Fibroblast of skin of scalp (primary cell): ENCODE data around the gene ZNF773. TPM values are rescaled to one million over a fixed set of nuclear protein-coding genes. Genes with fewer than 3 reads are reported as not detected.
A peak's percentile ranks its signal among the peaks of the same experiment; 100 is the strongest.
"Not testable (repeated sequence)": the region's sequence is repeated elsewhere in the genome, so short reads cannot be mapped to it uniquely, and the experiment has no call there.

Experiments used
- DNase-seq: peaks from one replicate; pipeline ENCODE4 v3.0.0-alpha.2; 2013
- polyA plus RNA-seq, 2 experiments: library from polyadenylated mRNA; unstranded; fragments of 120-200 nt; gene quantifications; one replicate each; pipeline ENCODE4 v1.2.1, GENCODE V29; 2013; ENCODE audit not compliant: insufficient read length in 2 of 2

The ZNF773 gene
- polyA plus RNA-seq (2013, experiment 1 of 2; ENCODE audit: insufficient read length), result 8.5 TPM
- polyA plus RNA-seq (2013, experiment 2 of 2; ENCODE audit: insufficient read length), result 8.7 TPM

GRCh38 chr19:57499680-57500395 is at the start of gene ZNF773:
ZNF773 (plus strand) TSS chr19:57499938; CDS start chr19:57500081, 143 bp downstream.
- peak; percentile 96 for DNase-seq

- no peak for DNase-seq
These were observed 47.4 kb upstream of the ZNF773 start for GRCh38 chr19:57452307-57452706.

- peak; percentile 23 for DNase-seq
These were observed 33.9 kb upstream of the ZNF773 start for GRCh38 chr19:57465680-57466381.

- DNase-seq, result no peak
These were observed 33.2 kb upstream of the ZNF773 start for GRCh38 chr19:57466489-57466888.

GRCh38 chr19:57473646-57474045 is 26.1 kb upstream of the ZNF773 start:
- DNase-seq, result peak; percentile 6

DNA sequence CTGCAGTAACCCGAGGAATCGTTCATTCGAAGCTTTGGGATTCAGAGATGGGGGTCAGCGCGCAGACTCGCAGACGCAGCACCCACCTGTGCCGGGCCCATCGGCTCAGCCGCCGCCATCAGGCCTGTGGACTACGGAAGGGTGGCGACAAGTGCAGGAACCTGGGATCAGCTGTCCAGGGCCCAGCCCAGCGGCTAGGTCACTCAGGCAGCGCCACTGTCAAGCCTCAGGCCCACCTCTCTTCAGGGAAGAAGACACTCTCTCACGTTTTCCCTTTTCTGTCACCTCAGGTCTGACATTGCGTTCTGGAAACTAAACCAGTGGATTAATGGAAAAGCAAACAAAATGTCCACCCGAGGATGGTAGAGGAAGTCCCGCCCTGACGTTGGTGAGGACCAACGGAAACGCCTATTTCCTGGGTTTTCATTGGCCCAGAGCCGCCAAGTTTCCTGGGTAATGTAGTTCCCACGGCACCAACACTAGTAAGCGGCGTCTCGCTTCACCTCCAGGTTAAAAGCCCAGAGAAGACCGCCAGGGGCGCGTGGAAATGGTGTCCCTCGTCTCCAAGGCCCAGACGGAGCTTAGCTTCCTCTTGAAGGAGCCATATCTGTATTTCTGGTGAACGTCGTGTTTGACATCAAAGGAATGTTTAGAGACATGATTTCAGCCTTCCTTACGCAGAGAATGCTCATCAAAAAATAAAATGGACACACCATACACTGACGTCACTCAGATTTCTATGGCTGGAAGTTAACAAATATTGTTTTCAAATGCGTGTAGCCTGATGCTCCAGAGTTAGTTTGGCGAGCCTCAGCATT is 22.3 kb upstream of the ZNF773 start, which contains the start of gene ZNF772:
Gene ZNF772, minus strand, starts transcription at position 376 of the 818 bp plus-strand sequence. Its CDS starts 257 bp downstream, at position 119.
- peak; percentile 93 for DNase-seq

DNA sequence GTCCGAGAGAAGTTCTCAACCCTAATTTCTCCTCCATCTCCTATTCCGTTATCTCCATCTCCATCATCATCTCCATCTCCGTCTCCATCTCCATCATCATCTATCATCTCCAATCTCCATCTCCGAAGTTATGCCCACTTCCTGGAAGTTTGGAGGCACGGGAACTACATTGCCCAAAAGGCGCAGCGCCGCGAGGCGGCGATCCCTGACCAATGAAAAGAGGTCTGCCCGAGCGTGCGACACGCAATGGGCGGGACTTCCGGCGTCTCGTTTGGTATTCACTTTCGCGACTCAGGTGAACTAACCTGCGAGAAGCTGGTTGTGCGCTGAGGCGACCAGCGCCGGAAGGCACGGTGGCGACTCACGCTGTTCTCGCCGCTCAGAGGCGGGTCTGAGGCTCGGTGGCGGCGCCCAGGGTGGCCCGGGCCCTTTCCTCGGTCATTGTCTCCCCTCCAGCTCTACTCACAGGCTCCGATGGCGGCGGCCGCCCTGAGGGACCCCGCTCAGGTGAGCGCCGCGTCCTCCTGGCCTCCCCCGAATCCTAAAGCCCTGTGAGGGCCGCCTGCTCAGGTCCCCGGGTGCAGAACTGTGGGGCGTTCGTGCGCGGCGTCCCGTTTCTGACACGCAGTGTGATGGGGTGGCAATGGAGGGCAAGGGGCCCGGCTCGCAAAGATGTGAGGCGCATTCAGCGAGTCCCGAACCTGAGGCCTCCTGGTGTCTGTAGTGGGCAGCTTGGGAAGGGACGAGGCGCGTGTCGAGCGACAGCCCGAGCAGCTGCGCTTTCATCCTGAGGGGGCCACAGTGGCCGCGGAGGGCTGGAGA is 12.1 kb upstream of the ZNF773 start, which contains the start of gene ZNF419:
Gene ZNF419, plus strand, starts transcription at position 274 of the 822 bp plus-strand sequence. Its CDS starts 201 bp downstream, at position 475.
- DNase-seq, result peak; percentile 90

GRCh38 chr19:57488299-57488644 is 11.5 kb upstream of the ZNF773 start:
- peak; percentile 31 for DNase-seq

DNA sequence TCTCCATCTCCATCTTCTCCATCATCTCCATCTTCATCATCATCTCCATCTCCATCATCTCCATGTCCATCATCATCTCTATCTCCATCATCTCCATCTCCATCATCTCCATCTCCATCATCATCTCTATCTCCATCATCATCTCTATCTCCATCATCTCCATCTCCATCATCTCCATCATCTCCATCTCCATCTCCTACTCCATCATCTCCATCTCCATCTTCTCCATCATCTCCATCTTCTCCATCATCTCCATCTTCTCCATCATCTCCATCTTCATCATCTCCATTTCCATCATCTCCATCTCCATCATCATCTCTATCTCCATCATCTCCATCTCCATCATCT is 432 bp upstream of the ZNF773 start:
- not testable (repeated sequence) for DNase-seq

DNA sequence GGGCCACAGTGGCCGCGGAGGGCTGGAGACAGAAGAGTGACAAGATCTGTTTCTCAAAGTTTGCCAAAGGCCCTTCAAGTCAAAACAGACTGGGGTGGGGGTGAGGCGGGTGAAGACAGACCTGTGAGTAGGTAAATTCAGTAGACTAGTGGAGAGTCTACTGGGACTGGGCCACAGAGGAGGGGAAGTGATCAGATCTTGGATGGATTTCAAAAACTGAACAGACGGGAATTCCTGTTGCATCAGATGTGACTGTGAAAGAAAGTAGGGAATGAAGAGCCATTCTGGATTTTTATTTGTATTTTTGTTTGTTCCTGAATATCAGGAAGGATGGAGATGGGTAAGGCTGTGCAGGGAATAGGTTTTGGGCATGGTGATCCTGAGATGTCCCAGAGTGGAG is 662 bp downstream of the ZNF773 start:
- DNase-seq, result peak; percentile 56

- no peak for DNase-seq
These were observed 6.4 kb downstream of the ZNF773 start for GRCh38 chr19:57506163-57506562.

DNA sequence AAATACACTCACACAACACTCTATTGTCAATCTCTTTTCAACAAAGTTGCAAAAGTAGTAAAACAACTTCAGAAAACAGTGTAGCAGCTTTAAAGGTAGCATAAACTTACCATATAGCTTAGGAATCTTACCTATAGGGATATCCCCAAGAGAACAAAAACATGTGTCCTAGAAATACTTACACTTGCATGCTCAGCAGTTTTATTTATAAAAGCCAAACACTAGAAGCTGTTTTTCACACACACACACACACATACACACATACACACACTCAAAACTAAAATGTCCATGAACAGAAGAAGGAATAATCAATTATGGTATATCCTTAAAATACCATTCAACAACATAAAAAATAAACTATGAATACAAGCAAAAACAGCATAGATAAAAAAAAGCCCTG is 11.7 kb downstream of the ZNF773 start:
- no peak for DNase-seq

DNA sequence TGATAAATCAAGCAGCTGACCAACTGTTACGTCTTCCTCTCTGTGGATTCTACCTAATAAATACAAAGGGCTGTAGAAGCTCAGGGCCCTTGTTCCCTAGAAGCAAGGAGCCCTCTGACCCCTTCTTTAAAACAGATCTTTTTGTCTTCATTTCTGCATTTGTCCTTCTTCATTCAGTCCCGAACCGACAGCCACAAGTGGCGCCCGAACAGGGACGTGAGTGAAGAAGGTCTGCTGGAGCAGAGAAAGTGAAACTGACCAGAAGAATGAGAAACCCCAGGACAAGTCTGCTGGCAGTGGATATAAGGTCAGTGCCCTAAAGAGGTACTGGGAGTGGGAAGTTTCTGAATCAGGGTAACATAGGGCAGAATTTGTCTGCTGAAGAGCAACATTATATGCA is 13.1 kb downstream of the ZNF773 start:
- DNase-seq, result peak; percentile 25

- no peak for DNase-seq
These were observed 15.5 kb downstream of the ZNF773 start for GRCh38 chr19:57515255-57515654.

DNA sequence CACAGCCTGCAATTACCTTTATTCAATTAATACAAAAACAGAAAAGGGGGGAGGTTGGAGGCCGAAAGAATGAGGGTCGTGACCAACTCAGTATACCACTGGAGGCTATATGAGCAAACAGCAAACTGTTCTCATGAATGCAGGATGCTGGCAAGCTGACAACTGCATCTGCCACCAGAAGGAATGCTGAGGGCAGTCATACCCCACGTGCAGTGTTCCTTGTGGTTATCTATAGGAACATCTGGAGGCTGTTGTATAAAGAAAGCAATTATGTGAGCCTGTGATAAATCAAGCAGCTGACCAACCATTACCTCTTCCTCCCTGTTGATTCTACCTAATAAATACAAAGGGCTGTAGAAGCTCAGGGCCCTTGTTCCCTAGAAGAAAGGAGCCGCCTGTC is 18.3 kb downstream of the ZNF773 start:
- DNase-seq, result not testable (repeated sequence)

DNA sequence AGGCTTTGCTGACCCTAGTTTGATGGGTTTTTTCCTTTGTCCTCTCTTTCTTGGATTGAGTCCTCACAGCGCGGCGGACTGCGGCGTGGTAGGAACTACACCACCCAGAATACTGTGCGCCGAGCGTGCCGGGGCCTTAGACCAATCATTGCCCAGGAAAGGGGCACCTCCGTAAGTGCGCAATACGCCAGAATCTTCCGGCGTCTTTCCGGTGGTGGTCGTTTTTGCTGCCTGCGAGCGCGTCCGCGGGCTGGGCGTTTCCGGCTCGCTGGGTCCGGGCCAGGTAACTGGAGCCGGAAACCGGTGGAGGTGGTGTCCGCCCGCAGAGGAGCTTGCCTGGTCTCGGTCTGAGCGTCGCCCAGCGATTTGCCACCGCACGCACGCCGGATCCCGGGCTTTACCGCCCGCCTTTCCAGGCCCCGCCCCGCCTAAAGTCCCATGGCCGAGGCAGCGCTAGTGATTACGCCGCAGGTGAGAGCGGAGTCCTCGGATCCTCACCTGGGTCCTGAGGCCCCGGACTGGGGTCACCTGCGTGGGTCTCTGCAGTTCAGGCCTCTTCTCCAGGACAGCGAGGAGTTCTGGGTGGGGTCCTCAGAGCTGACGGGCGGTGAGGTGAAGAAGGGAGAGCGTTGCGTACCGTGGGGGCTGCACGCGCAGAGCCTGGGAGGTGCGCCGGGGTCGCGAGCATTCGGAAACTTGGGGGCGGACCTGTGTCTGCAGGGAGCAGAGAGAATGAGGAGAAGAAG is 27.6 kb downstream of the ZNF773 start, which contains the start of gene ZNF549:
Gene ZNF549, plus strand, starts transcription at position 221 of the 746 bp plus-strand sequence. Its CDS starts 218 bp downstream, at position 439.
- peak; percentile 91 for DNase-seq

DNA sequence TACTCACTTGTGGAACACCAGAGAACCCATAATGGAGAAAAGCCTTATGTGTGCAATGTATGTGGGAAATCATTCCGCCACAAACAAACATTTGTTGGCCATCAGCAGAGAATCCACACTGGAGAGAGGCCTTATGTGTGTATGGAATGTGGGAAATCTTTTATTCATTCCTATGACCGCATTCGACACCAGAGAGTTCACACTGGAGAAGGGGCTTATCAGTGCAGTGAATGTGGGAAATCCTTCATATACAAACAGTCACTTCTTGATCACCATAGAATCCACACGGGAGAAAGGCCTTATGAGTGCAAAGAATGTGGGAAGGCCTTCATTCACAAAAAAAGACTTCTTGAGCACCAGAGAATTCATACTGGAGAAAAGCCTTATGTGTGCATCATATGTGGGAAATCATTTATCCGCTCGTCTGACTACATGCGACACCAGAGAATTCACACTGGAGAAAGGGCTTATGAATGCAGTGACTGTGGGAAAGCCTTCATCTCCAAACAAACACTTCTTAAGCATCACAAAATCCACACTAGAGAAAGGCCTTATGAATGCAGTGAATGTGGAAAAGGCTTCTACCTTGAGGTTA is 38.3 kb downstream of the ZNF773 start:
- no peak for DNase-seq

DNA sequence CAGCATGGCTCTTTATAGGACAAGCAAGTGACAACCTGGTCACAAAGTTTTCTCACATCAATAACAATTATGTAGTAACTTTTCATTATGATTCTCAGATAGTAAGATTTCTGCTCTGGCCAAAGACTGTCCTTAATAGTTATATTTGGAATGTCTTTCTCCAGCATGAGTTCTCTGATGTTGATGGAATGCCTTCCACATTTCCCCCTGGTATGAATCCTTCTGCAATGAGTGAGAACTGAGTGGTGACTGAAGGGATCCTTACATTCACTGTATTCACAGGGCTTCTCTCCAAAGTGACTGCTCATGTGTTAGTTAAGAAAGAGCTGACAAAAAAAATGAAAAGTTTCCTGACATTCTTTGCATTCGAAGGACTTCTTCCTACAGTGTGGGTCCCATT is 46.8 kb downstream of the ZNF773 start:
- DNase-seq, result no peak

DNA sequence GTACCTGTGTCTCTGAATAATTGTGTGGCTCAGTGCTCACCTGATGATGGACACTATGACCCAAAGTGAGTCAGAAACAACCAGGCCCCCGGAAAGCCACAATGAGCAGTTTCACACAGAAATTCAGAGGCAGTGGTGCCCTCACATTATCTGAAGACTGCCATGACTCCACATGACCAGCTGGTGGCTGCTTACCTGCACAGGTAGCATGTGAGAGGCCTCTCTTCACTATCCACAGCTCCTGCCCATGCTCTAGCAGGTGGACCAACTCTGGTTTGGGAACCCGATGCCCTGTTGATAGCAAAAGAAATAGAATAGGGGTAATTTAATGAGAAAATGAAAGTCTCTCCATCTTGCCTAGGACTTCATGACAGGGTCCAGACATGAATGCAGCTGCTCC is 52.7 kb downstream of the ZNF773 start:
- no peak for DNase-seq

GRCh38 chr19:57557659-57558058 is 57.9 kb downstream of the ZNF773 start:
- DNase-seq, result no peak
